IMR-90 (cell line): ENCODE measurements around the gene C3orf22. TPM values are rescaled to one million over a fixed set of nuclear protein-coding genes. Genes with fewer than 3 reads are reported as not detected.

ENCODE experiments used
- ATAC-seq: fragments of 200-7000 bp; cut with Tn5 transposase; 2 replicates; pipeline ENCODE4 v1.9.1; 2020; ENCODE audit warnings: low read depth, mild to moderate bottlenecking, moderate library complexity
- BruUV-seq: library from RNA; stranded (reverse); fragments of 400-500 nt; replicated peaks from 2 replicates; lab custom pipeline; 2021; lab: Mats Ljungman, UMichigan
- CTCF ChIA-PET: fragments of 300-600 bp; formaldehyde crosslinking; extraction: SDS; loops from one replicate; lab custom pipeline; 2021; ENCODE audit warnings: antibody characterized with exemption; lab: Yijun Ruan, JAX
- POLR2A ChIA-PET: fragments of 300-600 bp; sonication (Branson Sonifier 250); formaldehyde crosslinking; loops from one replicate; lab custom pipeline; 2022; ENCODE audit warnings: antibody characterized with exemption; ENCODE audit not compliant: unreplicated experiment; lab: Charles Lee
- DNase-seq: peaks from one replicate; pipeline ENCODE4 v3.0.0; 2013
- H2AFZ ChIP-seq: replicated peaks from 2 replicates; pipeline ENCODE3; 2013; ENCODE audit warnings: low read length, mild to moderate bottlenecking; ENCODE audit not compliant: poor library complexity
- H2AK5ac ChIP-seq: 2 replicates; pipeline ENCODE4 v1.6.1; 2013; ENCODE audit warnings: low read depth, low read length, inconsistent platforms
- H2AK9ac ChIP-seq: replicated peaks from 2 replicates; pipeline ENCODE3; 2013; ENCODE audit warnings: mild to moderate bottlenecking, low read depth, low read length, moderate library complexity; ENCODE audit not compliant: poor library complexity
- H2BK120ac ChIP-seq: 2 replicates; pipeline ENCODE4 v1.6.1; 2013; ENCODE audit warnings: low read depth, low read length, inconsistent platforms
- H2BK15ac ChIP-seq: 3 replicates; pipeline ENCODE4 v1.6.1; 2013; ENCODE audit warnings: low read depth, low read length, inconsistent platforms
- H2BK20ac ChIP-seq: 2 replicates; pipeline ENCODE4 v1.6.1; 2013; ENCODE audit warnings: low read depth, mild to moderate bottlenecking, inconsistent platforms, low read length, moderate library complexity
- H2BK5ac ChIP-seq: 2 replicates; pipeline ENCODE4 v1.6.1; 2013; ENCODE audit warnings: mild to moderate bottlenecking, low read depth, low read length, inconsistent platforms; ENCODE audit not compliant: poor library complexity, severe bottlenecking
- H3K14ac ChIP-seq: replicated peaks from 2 replicates; pipeline ENCODE4 v1.6.1; 2013; ENCODE audit warnings: low read depth, low read length, inconsistent platforms
- H3K18ac ChIP-seq: 2 replicates; pipeline ENCODE4 v1.6.1; 2013; ENCODE audit warnings: low read depth, low read length, control low read depth
- H3K23ac ChIP-seq: 2 replicates; pipeline ENCODE4 v1.6.1; 2013; ENCODE audit warnings: low read depth, low read length, inconsistent platforms
- H3K27ac ChIP-seq: 2 replicates; pipeline ENCODE4 v1.5.1; 2013; ENCODE audit warnings: mild to moderate bottlenecking, control low read depth, low read length; ENCODE audit not compliant: insufficient read depth
- H3K27me3 ChIP-seq: 2 replicates; pipeline ENCODE4 v1.6.1; 2013; ENCODE audit warnings: low read length; ENCODE audit not compliant: control insufficient read depth, insufficient read depth
- H3K36me3 ChIP-seq: 2 replicates; pipeline ENCODE4 v1.6.1; 2013; ENCODE audit warnings: low read length, mixed read lengths; ENCODE audit not compliant: control insufficient read depth, insufficient read depth
- H3K4ac ChIP-seq: 2 replicates; pipeline ENCODE4 v1.6.1; 2013; ENCODE audit warnings: low read depth, low read length, inconsistent platforms
- H3K4me1 ChIP-seq: 2 replicates; pipeline ENCODE4 v1.6.1; 2013; ENCODE audit warnings: low read length, mixed read lengths; ENCODE audit not compliant: control insufficient read depth, insufficient read depth
- H3K4me2 ChIP-seq: 2 replicates; pipeline ENCODE4 v1.6.1; 2013; ENCODE audit warnings: low read depth, mild to moderate bottlenecking, control low read depth, low read length, moderate library complexity
- H3K4me3 ChIP-seq: 2 replicates; pipeline ENCODE4 v1.5.1; 2013; ENCODE audit warnings: low read depth, mild to moderate bottlenecking, control low read depth, low read length, moderate library complexity; ENCODE audit not compliant: insufficient read depth
- H3K56ac ChIP-seq: 2 replicates; pipeline ENCODE4 v1.6.1; 2013; ENCODE audit warnings: low read length, inconsistent platforms; ENCODE audit not compliant: insufficient read depth; ENCODE audit errors: extremely low read depth
- H3K79me1 ChIP-seq, 2 experiments: 2 replicates each; pipeline ENCODE4 v1.6.1; 2013; ENCODE audit warnings: low read length in 2 of 2, inconsistent platforms in 1 of 2, low read depth in 1 of 2
- H3K9ac ChIP-seq: 2 replicates; pipeline ENCODE4 v1.6.1; 2013; ENCODE audit warnings: low read depth, low read length, control low read depth
- H3K9me1 ChIP-seq: 2 replicates; pipeline ENCODE4 v1.6.1; 2013; ENCODE audit warnings: low read length, inconsistent platforms; ENCODE audit not compliant: insufficient read depth
- H3K9me3 ChIP-seq: 2 replicates; pipeline ENCODE4 v1.6.1; 2013; ENCODE audit warnings: low read length; ENCODE audit not compliant: control insufficient read depth, insufficient read depth
- H4K20me1 ChIP-seq: 2 replicates; pipeline ENCODE4 v1.6.1; 2013; ENCODE audit warnings: low read length, inconsistent platforms; ENCODE audit not compliant: insufficient read depth
- H4K5ac ChIP-seq: 2 replicates; pipeline ENCODE4 v1.6.1; 2013; ENCODE audit warnings: mild to moderate bottlenecking, low read depth, low read length, control low read depth
- H4K8ac ChIP-seq, 2 experiments: 2 replicates each; pipeline ENCODE4 v1.6.1; 2013; ENCODE audit warnings: low read depth in 2 of 2, low read length in 2 of 2, control low read depth in 1 of 2, inconsistent platforms in 1 of 2
- H4K91ac ChIP-seq: 2 replicates; pipeline ENCODE4 v1.6.1; 2013; ENCODE audit warnings: low read depth, low read length, inconsistent platforms; ENCODE audit not compliant: insufficient read depth
- BHLHE40 ChIP-seq: fragments of 150-350 bp; IDR thresholded peaks from 2 replicates; pipeline ENCODE4 v1.6.1; 2016; ENCODE audit warnings: mild to moderate bottlenecking, low read depth, low read length
- CEBPB ChIP-seq: IDR thresholded peaks from 2 replicates; pipeline ENCODE4 v1.6.1; 2012; ENCODE audit warnings: low read depth, low read length, improper control_type of control experiment
- ELK1 ChIP-seq: fragments of 150-350 bp; IDR thresholded peaks from 2 replicates; pipeline ENCODE4 v1.6.1; 2016; ENCODE audit warnings: low read depth, mild to moderate bottlenecking, low read length, moderate library complexity, borderline replicate concordance
- FOS ChIP-seq: fragments of 150-350 bp; IDR thresholded peaks from 2 replicates; pipeline ENCODE4 v1.6.1; 2016; ENCODE audit warnings: low read depth, low read length
- MAFK ChIP-seq: IDR thresholded peaks from 2 replicates; pipeline ENCODE4 v1.6.1; 2012; ENCODE audit warnings: low read depth, low read length, improper control_type of control experiment
- RAD21 ChIP-seq: IDR thresholded peaks from 2 replicates; pipeline ENCODE4 v1.6.1; 2012; ENCODE audit warnings: low read length, improper control_type of control experiment
- RCOR1 ChIP-seq: IDR thresholded peaks from 2 replicates; pipeline ENCODE4 v1.6.1; 2012; ENCODE audit warnings: mild to moderate bottlenecking, low read length, improper control_type of control experiment; ENCODE audit not compliant: insufficient replicate concordance
- SMC3 ChIP-seq: fragments of 150-350 bp; IDR thresholded peaks from 2 replicates; pipeline ENCODE4 v1.6.1; 2016; ENCODE audit warnings: low read depth, mild to moderate bottlenecking, antibody characterized with exemption, low read length, moderate library complexity
- WGBS, 2 experiments: methylation state at CpG; one replicate each; pipeline versions ENCODE4 v1.1.5 to v1.1.7; 2013; ENCODE audit warnings: missing lambda C conversion rate in 2 of 2; ENCODE audit not compliant: insufficient read length in 1 of 2; ENCODE audit errors: extremely low coverage in 2 of 2; 5-methylcytosine and 5-hydroxymethylcytosine counted together
- dilution Hi-C: fragments of 300-500 bp; cut with HindIII; formaldehyde crosslinking; loops from one replicate; pipeline ENCODE4 v1.14.3; 2018; ENCODE audit warnings: low sequenced_read_pairs; ENCODE audit not compliant: unreplicated experiment
- in situ Hi-C: fragments of 300-500 bp; cut with MboI; formaldehyde crosslinking; loops from 3 replicates; pipeline ENCODE4 v1.14.3; 2019; ENCODE audit warnings: low sequenced_read_pairs, inconsistent platforms, mixed read lengths
- intact Hi-C: fragments of 100-400 bp; cut with micrococcal nuclease; formaldehyde crosslinking; loops from 2 replicates; pipeline ENCODE4 v1.10.0; 2022
- polyA plus RNA-seq, 3 experiments: library from polyadenylated mRNA; depleted of rRNA; stranded (reverse); fragments of >200 nt; gene quantifications; 2 replicates each; pipeline ENCODE4 v1.2.3, GENCODE V29; 2012; ENCODE audit warnings: low replicate concordance in 1 of 3
- total RNA-seq: library from RNA; depleted of rRNA; stranded (reverse); fragments of >200 nt; gene quantifications from 2 replicates; pipeline ENCODE4 v1.2.3, GENCODE V29; 2012
- TF ChIP-seq, protein P1 (sequence below): fragments of 150-350 bp; IDR thresholded peaks from 2 replicates; pipeline ENCODE4 v1.6.1; 2017; ENCODE audit warnings: mild to moderate bottlenecking, antibody characterized with exemption, low read length, low read depth

C3orf22 gene
- total and polyA plus RNA-seq, 2 of the 4 experiments (the other 2 are of a cell fraction): not detected

- H3K9ac ChIP-seq: no peak overlapping the region
- H2BK20ac ChIP-seq: no peak overlapping the region
- H3K36me3 ChIP-seq: no peaks in the 10 kb centered on the region
- H3K4me1 ChIP-seq: no peaks in the 10 kb centered on the region
- no peak overlapping the region for H3K4me3 ChIP-seq
- ChIA-PET POLR2A (no interaction called here), CTCF (no interaction called here)
- H3K4me2 ChIP-seq: no peak overlapping the region
- H3K9me3 ChIP-seq: no peaks in the 10 kb centered on the region
- H2BK5ac ChIP-seq: no peak overlapping the region
- ATAC-seq (no peak), DNase-seq (no peak)
- no peaks in the 10 kb centered on the region for H4K20me1 ChIP-seq
- WGBS, 2 experiments: no CpG with 5 or more reads among the region's 6 CpGs
- H2BK15ac ChIP-seq: no peak overlapping the region
- H3K56ac ChIP-seq: no peak overlapping the region
- no peaks in the 10 kb centered on the region for H3K79me1 ChIP-seq
- H3K18ac ChIP-seq: no peak overlapping the region
- BruUV-seq: no TSS peak
- dilution Hi-C loops: no loop called here
- no peak overlapping the region for H4K8ac ChIP-seq
- no peak overlapping the region for H3K4ac ChIP-seq
- H4K5ac ChIP-seq: no peak overlapping the region
- H3K9me1 ChIP-seq: no peaks in the 10 kb centered on the region
- H3K23ac ChIP-seq: no peak overlapping the region
- TF ChIP-seq FOS: no peak
- TF ChIP-seq MAFK: no peak
- TF ChIP-seq, protein P1, sequence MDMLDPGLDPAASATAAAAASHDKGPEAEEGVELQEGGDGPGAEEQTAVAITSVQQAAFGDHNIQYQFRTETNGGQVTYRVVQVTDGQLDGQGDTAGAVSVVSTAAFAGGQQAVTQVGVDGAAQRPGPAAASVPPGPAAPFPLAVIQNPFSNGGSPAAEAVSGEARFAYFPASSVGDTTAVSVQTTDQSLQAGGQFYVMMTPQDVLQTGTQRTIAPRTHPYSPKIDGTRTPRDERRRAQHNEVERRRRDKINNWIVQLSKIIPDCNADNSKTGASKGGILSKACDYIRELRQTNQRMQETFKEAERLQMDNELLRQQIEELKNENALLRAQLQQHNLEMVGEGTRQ: no peak
- no peak for TF ChIP-seq CEBPB
- no peak for TF ChIP-seq RAD21
- no peak for TF ChIP-seq BHLHE40
- no peak for TF ChIP-seq SMC3
- TF ChIP-seq ELK1: no peak
- no peak for TF ChIP-seq RCOR1
- in situ Hi-C loops: no loop called here
- H3K27me3 ChIP-seq: peaks cover 35% of the 10 kb centered on the region
- no peak overlapping the region for H2AK5ac ChIP-seq
- H3K14ac ChIP-seq: no peak overlapping the region
- H2BK120ac ChIP-seq: no peak overlapping the region
- H3K27ac ChIP-seq: no peak overlapping the region
- intact Hi-C loops: no loop called here
- H2AK9ac ChIP-seq: no peak overlapping the region
- no peak overlapping the region for H2AFZ ChIP-seq
- no peak overlapping the region for H4K91ac ChIP-seq
These were observed 42.4 kb downstream of the C3orf22 start for GRCh38 chr3:126516152-126516935.
